ENCODE measurements around the gene GPR39. TPM values are rescaled to one million over a fixed set of nuclear protein-coding genes. Genes with fewer than 3 reads are reported as not detected.

GPR39 gene
- total and polyA plus RNA-seq, 2 donors (not counting 3 experiments of a cell fraction or from before 2014, with no cell fraction given) = 0.03 to 0.20 TPM

DNA sequence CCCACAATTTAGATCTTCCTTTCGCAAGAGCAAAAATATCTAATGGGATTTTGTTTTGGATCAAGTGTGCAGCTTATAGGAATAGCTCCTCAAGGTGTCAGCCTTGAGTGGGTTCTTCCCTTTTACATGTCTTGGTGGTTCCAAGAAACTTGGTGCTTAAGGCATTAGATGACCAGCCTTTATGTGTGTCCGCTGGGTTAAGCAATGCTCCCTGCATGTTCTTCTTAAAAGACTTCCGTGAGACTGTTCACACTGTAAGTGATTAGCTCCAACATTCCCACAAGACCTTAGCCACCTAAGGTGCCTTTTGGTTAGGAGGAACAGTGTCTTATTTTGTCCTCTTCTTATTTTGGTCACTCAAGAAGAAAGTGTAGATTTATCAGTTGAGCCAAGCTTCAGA lies 44.3 kb upstream of the GPR39 start:
- ChIA-PET POLR2A (no interaction called here), CTCF (no interaction called here)
- Histone ChIP-seq H3K4me2 (ENCODE audit: insufficient read depth, low read length) (no peak overlapping the region), H3K4me1 (ENCODE audit: control insufficient read depth, extremely low read depth, insufficient read depth, low read length) (no peaks in the 10 kb centered on the region), H3K27ac (ENCODE audit: insufficient read depth, low read depth, low read length) (no peak overlapping the region), H3K4me3 (replicated peaks in 1 of 3; ENCODE audit: insufficient read depth in 1 of 3, low read depth in 1 of 3, low read length in 3 of 3) (no peak overlapping the region), H3K9me3 (replicated peaks; ENCODE audit: control insufficient read depth, insufficient read depth, low read length) (no peaks in the 10 kb centered on the region), H3K79me2 (ENCODE audit: control insufficient read depth, insufficient read depth, low read length) (no peaks in the 10 kb centered on the region), H3K9me1 (replicated peaks; ENCODE audit: control insufficient read depth, extremely low read depth, insufficient read depth, low read length) (no peaks in the 10 kb centered on the region), H2AFZ (ENCODE audit: low read depth, low read length) (no peak overlapping the region), H3K36me3 (ENCODE audit: control insufficient read depth in 2 of 2, extremely low read depth in 1 of 2, insufficient read depth in 2 of 2, low read length in 2 of 2) (no peaks in the 10 kb centered on the region), H3K9ac (replicated peaks; ENCODE audit: extremely low read depth, insufficient read depth, low read length) (no peak overlapping the region), H3K27me3 (ENCODE audit: control insufficient read depth in 2 of 2, insufficient read depth in 2 of 2, low read length in 2 of 2) (no peaks in the 10 kb centered on the region), H4K20me1 (replicated peaks; ENCODE audit: control insufficient read depth, extremely low read depth, insufficient read depth, low read length) (no peaks in the 10 kb centered on the region)
- dilution Hi-C loops (cut with MboI; ENCODE audit: extremely low pct_ligation_motif_present, low sequenced_read_pairs) = no loop called here
- DNase-seq (ENCODE audit: low read depth, low spot score) (no peak), FAIRE-seq (no peak)
- no TSS peak for BruUV-seq (replicated peaks)
- TF ChIP-seq GATA2 (IDR thresholded peaks at IDR 0.05; ENCODE audit: insufficient read depth, insufficient read length, low read depth, low read length) (no peak), JUN (IDR thresholded peaks at IDR 0.05; ENCODE audit: borderline replicate concordance, insufficient read depth, insufficient read length, low read depth) (no peak)
- TF ChIP-seq, protein P1, sequence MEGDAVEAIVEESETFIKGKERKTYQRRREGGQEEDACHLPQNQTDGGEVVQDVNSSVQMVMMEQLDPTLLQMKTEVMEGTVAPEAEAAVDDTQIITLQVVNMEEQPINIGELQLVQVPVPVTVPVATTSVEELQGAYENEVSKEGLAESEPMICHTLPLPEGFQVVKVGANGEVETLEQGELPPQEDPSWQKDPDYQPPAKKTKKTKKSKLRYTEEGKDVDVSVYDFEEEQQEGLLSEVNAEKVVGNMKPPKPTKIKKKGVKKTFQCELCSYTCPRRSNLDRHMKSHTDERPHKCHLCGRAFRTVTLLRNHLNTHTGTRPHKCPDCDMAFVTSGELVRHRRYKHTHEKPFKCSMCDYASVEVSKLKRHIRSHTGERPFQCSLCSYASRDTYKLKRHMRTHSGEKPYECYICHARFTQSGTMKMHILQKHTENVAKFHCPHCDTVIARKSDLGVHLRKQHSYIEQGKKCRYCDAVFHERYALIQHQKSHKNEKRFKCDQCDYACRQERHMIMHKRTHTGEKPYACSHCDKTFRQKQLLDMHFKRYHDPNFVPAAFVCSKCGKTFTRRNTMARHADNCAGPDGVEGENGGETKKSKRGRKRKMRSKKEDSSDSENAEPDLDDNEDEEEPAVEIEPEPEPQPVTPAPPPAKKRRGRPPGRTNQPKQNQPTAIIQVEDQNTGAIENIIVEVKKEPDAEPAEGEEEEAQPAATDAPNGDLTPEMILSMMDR (IDR thresholded peaks at IDR 0.05; ENCODE audit: extremely low read depth in 1 of 2, insufficient read depth in 1 of 2, low read depth in 1 of 2, low read length in 2 of 2) = no peak
- TF ChIP-seq, protein P2, sequence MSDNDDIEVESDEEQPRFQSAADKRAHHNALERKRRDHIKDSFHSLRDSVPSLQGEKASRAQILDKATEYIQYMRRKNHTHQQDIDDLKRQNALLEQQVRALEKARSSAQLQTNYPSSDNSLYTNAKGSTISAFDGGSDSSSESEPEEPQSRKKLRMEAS (IDR thresholded peaks at IDR 0.05; ENCODE audit: insufficient read depth, insufficient read length) = no peak
- intact Hi-C loops (cut with micrococcal nuclease) = no loop called here

DNA sequence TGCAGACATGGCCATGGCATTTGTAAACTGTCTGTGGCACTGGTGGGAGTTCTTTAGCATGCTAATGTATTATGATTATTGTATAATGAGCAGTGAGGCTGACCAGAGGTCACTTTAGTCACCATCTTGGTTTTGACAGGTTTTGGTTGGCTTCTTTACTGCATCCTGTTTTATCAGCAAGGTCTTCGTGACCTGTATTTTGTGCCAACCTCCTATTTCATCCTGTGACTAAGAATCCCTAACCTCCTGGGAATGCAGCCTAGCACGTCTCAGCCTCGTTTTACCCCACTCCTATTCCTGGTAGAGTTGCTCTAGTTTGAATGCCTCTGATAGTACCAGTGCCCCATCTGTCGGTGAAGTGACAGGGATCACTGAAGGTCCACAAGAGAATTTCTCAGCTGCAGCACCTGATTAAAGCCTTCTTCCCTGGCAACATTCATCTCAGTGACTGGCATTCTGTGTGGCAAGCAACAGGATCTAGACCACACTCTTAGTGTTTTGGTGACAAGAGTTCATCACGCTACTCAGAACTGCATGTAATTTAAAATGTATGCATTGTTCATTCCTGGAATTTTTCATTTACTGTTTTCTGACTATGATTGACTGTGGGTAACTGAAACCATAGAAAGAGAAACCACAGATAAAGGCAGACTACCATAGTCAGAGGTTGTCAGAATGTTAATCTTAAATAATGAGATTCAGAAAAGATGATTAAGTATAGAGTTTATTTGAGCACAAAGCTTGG lies 43.0 kb upstream of the GPR39 start:
- H3K4me3 ChIP-seq (replicated peaks in 1 of 3; ENCODE audit: insufficient read depth in 1 of 3, low read depth in 1 of 3, low read length in 3 of 3) = no peak overlapping the region
- H3K79me2 ChIP-seq (ENCODE audit: control insufficient read depth, insufficient read depth, low read length) = no peaks in the 10 kb centered on the region
- H3K4me1 ChIP-seq (ENCODE audit: control insufficient read depth, extremely low read depth, insufficient read depth, low read length) = no peaks in the 10 kb centered on the region
- H3K9ac ChIP-seq (replicated peaks; ENCODE audit: extremely low read depth, insufficient read depth, low read length) = no peak overlapping the region
- no peak for DNase-seq (ENCODE audit: low read depth, low spot score)
- no peaks in the 10 kb centered on the region for H4K20me1 ChIP-seq (replicated peaks; ENCODE audit: control insufficient read depth, extremely low read depth, insufficient read depth, low read length)
- FAIRE-seq = no peak
- no peaks in the 10 kb centered on the region for H3K36me3 ChIP-seq (ENCODE audit: control insufficient read depth in 2 of 2, extremely low read depth in 1 of 2, insufficient read depth in 2 of 2, low read length in 2 of 2)
- POLR2A ChIA-PET = no interaction called here
- CTCF ChIA-PET = no interaction called here
- no peaks in the 10 kb centered on the region for H3K9me1 ChIP-seq (replicated peaks; ENCODE audit: control insufficient read depth, extremely low read depth, insufficient read depth, low read length)
- intact Hi-C loops (cut with micrococcal nuclease) (no loop called here), dilution Hi-C loops (cut with MboI; ENCODE audit: extremely low pct_ligation_motif_present, low sequenced_read_pairs) (no loop called here)
- no peaks in the 10 kb centered on the region for H3K27me3 ChIP-seq (ENCODE audit: control insufficient read depth in 2 of 2, insufficient read depth in 2 of 2, low read length in 2 of 2)
- H2AFZ ChIP-seq (ENCODE audit: low read depth, low read length) = no peak overlapping the region
- TF ChIP-seq, protein P1 (IDR thresholded peaks at IDR 0.05; ENCODE audit: extremely low read depth in 1 of 2, insufficient read depth in 1 of 2, low read depth in 1 of 2, low read length in 2 of 2) = no peak
- TF ChIP-seq MYC (IDR thresholded peaks at IDR 0.05; ENCODE audit: low read depth, low read length) (no peak), GATA2 (IDR thresholded peaks at IDR 0.05; ENCODE audit: insufficient read depth, insufficient read length, low read depth, low read length) (no peak), EZH2 (IDR thresholded peaks at IDR 0.05; ENCODE audit: borderline replicate concordance, low read depth, low read length, severe bottlenecking) (no peak), POLR2AphosphoS5 (IDR thresholded peaks at IDR 0.05; ENCODE audit: insufficient read depth, low read depth, low read length) (no peak), POLR2A (IDR thresholded peaks at IDR 0.05; ENCODE audit: low read depth, low read length) (no peak), FOS (IDR thresholded peaks at IDR 0.05; ENCODE audit: borderline replicate concordance, insufficient read depth, low read length) (no peak), JUN (IDR thresholded peaks at IDR 0.05; ENCODE audit: borderline replicate concordance, insufficient read depth, insufficient read length, low read depth) (no peak)
- TF ChIP-seq, protein P2 (IDR thresholded peaks at IDR 0.05; ENCODE audit: insufficient read depth, insufficient read length) = no peak
- no peaks in the 10 kb centered on the region for H3K9me3 ChIP-seq (replicated peaks; ENCODE audit: control insufficient read depth, insufficient read depth, low read length)
- no TSS peak for BruUV-seq (replicated peaks)
- no peak overlapping the region for H3K27ac ChIP-seq (ENCODE audit: insufficient read depth, low read depth, low read length)
- H3K4me2 ChIP-seq (ENCODE audit: insufficient read depth, low read length) = no peak overlapping the region
